ENCODE results near the gene AGO4.

DNA sequence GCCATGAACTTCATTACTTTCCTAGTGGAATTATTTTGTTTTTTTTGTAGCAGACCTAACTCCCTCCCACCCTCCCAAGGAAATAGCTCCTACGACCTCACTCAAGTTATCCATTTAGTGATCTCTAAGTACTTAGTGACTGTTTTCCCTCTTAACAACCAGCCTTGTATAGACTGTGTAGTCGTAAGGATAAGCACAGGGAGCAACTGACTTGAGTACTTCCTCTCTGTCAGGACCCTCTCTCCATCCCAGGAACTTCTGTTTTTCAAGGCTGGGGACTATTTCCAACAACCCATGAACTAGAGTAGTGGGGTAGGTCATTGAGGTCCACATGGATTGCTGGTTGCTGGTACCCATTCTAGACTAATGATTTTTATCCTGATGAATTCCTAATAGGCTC, 77.1 kb downstream of the AGO4 start:
- TF ChIP-seq POLR2A (IDR thresholded peaks at IDR 0.05; ENCODE audit: low read length) (no peak), CTCF (IDR thresholded peaks at IDR 0.05) (no peak), EHMT2 (IDR thresholded peaks at IDR 0.05; ENCODE audit: low read depth) (no peak)
- TF ChIP-seq, protein P1, sequence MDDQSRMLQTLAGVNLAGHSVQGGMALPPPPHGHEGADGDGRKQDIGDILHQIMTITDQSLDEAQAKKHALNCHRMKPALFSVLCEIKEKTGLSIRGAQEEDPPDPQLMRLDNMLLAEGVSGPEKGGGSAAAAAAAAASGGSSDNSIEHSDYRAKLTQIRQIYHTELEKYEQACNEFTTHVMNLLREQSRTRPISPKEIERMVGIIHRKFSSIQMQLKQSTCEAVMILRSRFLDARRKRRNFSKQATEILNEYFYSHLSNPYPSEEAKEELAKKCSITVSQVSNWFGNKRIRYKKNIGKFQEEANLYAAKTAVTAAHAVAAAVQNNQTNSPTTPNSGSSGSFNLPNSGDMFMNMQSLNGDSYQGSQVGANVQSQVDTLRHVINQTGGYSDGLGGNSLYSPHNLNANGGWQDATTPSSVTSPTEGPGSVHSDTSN (IDR thresholded peaks at IDR 0.05) = no peak

Measured in A549 (cell line).